ENCODE measurements around the gene BCAS3. TPM values are rescaled to one million over a fixed set of nuclear protein-coding genes. Genes with fewer than 3 reads are reported as not detected.

The BCAS3 gene
- total and polyA plus RNA-seq, 12 donors = 6.1 to 21.8 (median 17.2) TPM

DNA sequence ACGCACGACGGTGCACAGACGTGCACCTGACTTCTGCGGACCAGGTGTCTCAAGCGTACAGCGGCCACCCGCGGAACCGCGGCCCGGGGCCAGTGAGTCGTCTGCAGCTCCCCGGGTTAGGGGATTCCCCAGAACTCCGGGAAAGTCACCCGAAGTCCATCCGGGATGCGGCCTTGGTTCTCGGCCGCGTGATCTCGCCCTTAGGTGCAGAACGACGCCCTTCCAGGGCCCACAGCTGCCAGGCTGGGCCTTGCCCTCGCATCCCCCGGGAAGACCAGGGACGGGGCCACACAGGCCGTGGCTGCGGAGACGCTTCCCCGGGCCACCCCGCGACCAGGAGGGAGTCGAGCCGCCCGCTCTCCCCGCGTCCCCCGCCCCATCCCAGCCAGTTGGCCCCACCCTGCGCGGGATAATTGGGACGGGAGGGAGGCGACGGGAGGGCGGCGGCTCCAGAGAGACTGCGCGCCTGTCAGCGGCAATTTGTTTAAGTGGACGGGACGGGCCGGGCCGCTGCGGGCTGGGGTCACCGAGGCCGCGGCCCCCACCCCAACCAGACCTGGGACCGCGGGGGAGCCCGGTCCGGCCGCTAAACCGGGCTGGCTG is 718.4 kb downstream of the BCAS3 start:
- TF ChIP-seq, protein P1, sequence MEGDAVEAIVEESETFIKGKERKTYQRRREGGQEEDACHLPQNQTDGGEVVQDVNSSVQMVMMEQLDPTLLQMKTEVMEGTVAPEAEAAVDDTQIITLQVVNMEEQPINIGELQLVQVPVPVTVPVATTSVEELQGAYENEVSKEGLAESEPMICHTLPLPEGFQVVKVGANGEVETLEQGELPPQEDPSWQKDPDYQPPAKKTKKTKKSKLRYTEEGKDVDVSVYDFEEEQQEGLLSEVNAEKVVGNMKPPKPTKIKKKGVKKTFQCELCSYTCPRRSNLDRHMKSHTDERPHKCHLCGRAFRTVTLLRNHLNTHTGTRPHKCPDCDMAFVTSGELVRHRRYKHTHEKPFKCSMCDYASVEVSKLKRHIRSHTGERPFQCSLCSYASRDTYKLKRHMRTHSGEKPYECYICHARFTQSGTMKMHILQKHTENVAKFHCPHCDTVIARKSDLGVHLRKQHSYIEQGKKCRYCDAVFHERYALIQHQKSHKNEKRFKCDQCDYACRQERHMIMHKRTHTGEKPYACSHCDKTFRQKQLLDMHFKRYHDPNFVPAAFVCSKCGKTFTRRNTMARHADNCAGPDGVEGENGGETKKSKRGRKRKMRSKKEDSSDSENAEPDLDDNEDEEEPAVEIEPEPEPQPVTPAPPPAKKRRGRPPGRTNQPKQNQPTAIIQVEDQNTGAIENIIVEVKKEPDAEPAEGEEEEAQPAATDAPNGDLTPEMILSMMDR (IDR thresholded peaks at IDR 0.05) = no peak
- Histone ChIP-seq H3K27ac (peak overlapping the region; percentile 71 to 88 (median 84)), H3K4me1 (peaks cover 15 to 58% (median 38%) of the 10 kb centered on the region in 9 donors), H3K27me3 (peaks cover 36 to 64% (median 53%) of the 10 kb centered on the region in 7 donors), H3K9me3 (no peaks in the 10 kb centered on the region), H3K36me3 (no peaks in the 10 kb centered on the region), H3K4me3 (peak overlapping the region; percentile 23 to 81 (median 66))
- intact Hi-C loops (cut with DNase I) = loop anchor here in 6 of 10 donors (5.0 to 10.0 kb wide), 5 partner anchors 141 to 671 kb away; no protein-coding TSS in a partner anchor
- ATAC-seq (peak in 5 of 8 donors; percentile 2 to 22 (median 13)), DNase-seq (peak in 1 of 2 donors; percentile 48)
- WGBS, 2 donors = 12 to 14% methylated on average over 55 to 63 of the region's 63 CpGs

DNA sequence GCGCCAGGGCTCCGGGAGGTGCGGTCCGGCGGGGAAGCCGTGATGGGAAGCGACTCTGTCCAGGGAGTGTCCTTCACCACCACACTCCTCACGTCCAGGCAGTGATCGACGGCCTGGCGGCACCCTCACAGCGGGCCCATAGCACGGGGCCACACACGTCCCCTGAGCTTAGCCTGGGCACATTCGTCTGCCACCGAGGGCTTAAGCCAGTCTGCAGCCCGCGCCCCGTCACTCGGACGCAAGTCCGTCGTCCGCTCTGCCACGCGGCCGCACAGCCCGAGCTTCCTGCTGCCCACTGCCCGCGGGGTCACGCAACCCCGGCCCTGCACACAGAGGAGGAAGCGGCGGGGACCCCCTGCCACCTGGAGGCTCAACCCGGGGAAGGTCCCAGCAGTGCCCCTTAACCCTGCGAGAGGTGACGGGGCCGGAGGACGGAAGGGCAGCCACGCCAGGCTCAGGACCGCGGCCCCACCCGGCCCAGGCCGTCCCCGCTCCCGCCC is 719.0 kb downstream of the BCAS3 start:
- intact Hi-C loops (cut with DNase I) = loop anchor here in 6 of 10 donors (5.0 to 10.0 kb wide), 5 partner anchors 142 to 672 kb away; no protein-coding TSS in a partner anchor
- Histone ChIP-seq H3K27me3 (peaks cover 39 to 69% (median 59%) of the 10 kb centered on the region in 7 donors), H3K4me1 (peaks cover 15 to 64% (median 39%) of the 10 kb centered on the region in 9 donors), H3K27ac (peak overlapping the region; percentile 71 to 88 (median 84)), H3K4me3 (peak overlapping the region; percentile 23 to 81 (median 66)), H3K36me3 (no peaks in the 10 kb centered on the region), H3K9me3 (no peaks in the 10 kb centered on the region)
- TF ChIP-seq, protein P1 (IDR thresholded peaks at IDR 0.05) = no peak
- ATAC-seq (peak in 1 of 8 donors; percentile 2), DNase-seq (no peak)
- WGBS, 2 donors = 2 to 3% methylated on average over 38 to 46 of the region's 46 CpGs

DNA sequence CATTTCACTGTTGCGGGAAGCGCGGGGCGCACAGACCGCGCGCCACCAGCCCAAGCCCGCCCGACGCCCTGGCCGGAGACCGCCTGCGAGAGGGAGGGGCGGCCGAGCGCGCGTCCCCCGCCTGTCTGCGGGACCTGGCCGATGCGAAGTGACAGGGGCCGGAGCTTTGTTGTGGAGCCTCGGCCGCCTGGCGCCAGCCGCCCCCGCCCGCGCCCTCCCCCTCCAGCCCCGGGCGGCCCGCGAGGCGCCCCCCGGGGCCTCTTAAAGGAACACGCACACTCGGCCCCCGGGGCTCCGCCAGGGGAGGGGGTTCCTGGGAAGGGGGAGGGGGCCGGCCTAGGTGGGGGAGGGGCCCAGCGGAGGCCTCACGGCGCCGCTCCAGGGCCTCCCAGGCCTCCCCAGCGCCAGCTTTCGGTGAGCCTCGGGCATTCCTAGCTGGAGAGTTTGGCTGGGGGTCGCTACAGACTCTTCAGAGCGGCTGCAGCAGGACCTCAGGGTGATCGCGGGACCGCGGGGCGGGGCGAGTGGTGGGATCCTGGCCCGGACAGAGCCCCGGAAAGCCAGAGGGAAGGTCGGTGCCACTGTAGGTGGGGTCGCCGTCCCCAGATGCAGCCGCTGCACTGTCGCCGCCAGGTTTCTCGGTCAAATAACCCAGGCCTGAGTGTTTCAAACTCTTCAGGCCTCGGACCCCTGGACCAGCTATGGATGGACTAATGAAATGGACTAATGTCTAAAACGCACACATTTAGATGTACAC is 719.6 kb downstream of the BCAS3 start:
- peak; percentile 2 to 24 (median 17) for ATAC-seq
- intact Hi-C loops (cut with DNase I) = loop anchor here in 6 of 10 donors (5.0 to 10.0 kb wide), 5 partner anchors 142 to 672 kb away; no protein-coding TSS in a partner anchor

More for the DNA sequence above, 719.6 kb downstream of the BCAS3 start:
- Histone ChIP-seq H3K9me3 (no peaks in the 10 kb centered on the region), H3K36me3 (no peaks in the 10 kb centered on the region), H3K4me1 (peaks cover 15 to 67% (median 39%) of the 10 kb centered on the region in 9 donors), H3K27ac (peak overlapping the region; percentile 71 to 88 (median 84)), H3K4me3 (peak overlapping the region; percentile 23 to 81 (median 66)), H3K27me3 (peaks cover 42 to 75% (median 65%) of the 10 kb centered on the region in 7 donors)
- TF ChIP-seq, protein P1 (IDR thresholded peaks at IDR 0.05) = peak in 1 of 9 donors; percentile 13
- 2% methylated on average over 57 to 65 of the region's 67 CpGs for WGBS, 2 donors
- DNase-seq = no peak

All from heart right ventricle (tissue), 16 donors.